NCI-H446 (cell line): ENCODE results near the gene UBIAD1.
"Not testable (repeated sequence)": the region's sequence is repeated elsewhere in the genome, so short reads cannot be mapped to it uniquely, and the experiment has no call there.

Experiments
- DNase-seq, 2 experiments: peaks; one replicate each; lab custom pipeline; 2025; lab: John Stamatoyannopoulos, UW

Gene UBIAD1

DNA sequence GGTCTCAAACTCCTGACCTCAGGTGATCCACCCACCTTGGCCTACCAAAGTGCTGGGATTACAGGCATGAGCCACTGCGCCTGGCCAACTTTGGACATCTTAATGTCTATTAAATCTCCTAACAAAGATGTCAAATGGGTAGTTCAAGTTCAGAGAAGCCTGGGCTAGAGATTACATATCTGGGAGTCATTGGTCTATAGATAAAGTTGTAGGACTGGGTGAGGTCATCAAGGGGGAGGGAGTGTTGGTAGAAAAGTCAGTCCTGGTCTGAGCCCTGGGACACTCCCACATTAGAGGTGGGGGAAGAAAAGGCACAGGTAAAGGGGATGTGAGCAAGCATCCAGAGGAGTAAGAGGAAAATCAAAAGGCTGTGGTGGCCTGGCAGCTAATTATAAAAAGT is 6.6 kb downstream of the UBIAD1 start:
- no peak for DNase-seq

DNA sequence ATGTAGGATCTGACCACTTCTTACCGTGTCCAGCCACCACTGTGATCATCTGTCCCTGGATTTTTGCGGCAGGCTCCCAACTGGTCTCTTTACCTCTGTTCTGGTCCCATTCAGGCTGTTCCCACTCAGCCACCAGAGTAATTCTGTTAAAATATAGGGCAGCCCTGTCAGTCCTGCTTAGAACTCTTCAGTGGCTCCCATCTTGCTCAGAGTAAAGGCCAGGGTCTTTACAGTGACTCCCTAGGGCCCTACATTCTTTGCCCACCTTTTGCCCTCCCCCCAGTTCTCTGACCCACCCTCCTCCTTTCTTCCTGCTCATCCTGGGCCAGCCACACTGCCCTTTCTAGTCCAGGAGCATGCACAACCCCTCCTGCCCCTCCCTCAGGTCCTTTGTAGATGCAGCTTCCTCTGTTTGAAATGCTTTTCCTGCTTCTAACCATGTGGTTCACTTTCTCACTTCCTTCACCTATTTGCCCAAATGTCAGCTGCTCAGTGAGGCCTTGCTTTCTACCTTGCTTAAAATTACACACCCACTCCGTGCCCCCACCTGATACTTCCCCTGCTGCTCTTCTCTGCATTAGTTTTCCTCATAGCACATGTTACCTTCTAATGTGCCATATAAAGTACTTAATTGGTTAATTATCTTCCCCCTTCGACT is 7.8 kb downstream of the UBIAD1 start:
- DNase-seq = no peak

DNA sequence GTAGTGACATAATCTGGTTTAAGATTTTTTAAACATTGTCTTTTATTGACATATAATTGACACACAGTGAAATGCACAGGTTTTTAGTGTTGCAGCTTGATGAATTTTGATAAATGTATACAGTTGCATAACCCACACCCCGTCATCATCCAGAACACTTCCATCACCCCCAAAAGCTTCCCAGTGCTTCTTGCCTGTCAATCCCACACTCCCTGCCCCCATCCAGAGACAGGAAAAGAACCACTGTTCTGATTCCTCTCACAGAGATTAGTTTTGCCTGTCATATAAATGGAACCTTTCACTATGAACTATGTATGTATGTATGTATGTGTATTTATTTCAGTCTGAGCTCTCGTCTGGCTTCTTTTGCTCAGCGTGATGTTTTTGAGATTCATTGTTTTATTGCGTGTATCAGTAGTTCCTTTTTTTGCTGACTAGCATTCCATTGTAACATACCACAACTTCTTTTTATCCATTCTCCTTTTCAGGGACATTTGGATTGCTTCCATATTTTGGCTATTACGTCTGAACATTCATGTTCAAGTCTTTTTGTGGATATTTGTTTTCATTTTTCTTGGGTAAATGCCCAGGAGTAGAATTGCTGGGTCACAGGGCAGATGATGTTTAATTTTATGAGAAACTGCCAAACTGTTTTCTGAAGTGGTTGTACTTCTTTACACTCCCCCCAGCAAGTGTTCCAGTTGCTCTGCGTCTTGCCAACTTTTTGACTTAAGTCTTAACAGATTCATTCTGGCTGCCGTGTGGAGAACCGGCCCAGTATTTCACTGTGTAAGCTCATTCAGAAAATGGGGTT is 8.7 kb downstream of the UBIAD1 start:
- peak; percentile 42 to 84 for DNase-seq

DNA sequence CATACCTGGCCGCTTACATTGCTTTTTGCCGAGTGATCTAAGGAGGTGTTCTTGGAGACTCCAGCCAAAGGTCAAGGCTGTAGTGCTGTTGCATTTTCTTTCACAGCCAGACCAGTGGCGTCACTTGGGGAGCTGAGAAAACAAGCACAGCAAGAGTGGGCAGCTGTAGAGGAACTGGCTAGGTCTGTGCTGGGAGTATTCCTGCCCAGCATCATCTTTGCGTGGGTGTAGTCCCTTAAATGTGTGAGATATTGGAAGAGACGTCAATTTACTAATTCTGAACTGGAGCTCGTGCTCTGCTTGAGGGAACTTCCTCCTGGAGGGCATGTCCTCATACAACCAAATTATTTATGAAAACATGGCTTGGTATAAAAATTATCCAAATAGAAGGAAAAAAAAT is 10.2 kb downstream of the UBIAD1 start:
- no peak for DNase-seq

DNA sequence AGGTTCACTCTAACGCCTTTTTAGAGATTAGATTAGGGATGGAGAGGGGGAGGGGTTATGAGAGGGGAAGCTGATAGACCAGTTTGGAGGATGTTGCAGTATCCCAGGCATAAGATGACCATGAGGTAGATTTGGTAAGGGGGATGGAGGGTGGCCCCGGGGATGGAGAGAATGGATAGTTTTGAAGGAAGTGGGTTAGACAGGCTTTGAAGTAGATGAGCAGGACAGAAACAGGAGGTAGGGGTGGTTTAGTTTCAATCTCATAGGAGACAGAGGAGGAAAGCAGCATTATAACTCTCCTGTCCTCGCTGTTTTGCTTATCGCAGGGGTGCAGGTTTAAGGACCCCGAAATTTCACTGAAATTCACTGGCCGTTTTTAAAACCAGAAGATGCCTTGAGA is 11.8 kb downstream of the UBIAD1 start:
- no peak for DNase-seq

DNA sequence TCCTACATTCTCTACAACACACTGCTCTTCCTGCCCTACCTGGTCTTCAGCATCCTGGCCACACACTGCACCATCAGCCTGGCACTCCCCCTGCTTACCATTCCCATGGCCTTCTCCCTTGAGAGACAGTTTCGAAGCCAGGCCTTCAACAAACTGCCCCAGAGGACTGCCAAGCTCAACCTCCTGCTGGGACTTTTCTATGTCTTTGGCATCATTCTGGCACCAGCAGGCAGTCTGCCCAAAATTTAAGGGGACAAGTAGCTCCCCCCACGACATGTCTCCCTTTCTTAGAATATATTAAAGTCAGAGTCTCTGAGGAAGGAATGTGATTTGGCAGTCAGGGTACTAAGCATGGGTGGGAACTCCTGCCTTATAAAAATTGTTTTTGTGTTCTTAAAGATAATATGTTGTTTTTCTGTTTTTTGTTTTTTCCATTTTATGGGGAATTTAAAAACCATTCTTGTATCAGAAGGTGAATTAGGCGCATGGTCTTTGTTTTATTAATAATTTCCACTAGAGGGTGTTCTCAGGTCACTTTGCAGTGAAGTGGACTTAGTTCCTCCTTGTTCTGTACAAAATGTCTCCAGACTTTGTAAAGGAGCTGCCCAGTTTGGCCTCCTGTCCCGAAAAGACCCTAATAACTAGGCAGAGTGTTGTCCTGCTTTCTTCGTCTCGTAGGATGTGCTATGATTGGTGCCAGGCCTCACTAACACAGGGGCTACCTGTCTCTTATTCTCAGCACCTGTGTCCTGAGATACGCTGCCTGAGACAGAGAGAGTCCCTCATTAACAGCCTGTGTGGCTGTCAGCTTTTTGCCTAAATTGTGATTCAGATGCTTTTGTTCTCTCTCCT is 13.1 kb downstream of the UBIAD1 start:
- DNase-seq = peak in 1 of 2 experiments; percentile 10

DNA sequence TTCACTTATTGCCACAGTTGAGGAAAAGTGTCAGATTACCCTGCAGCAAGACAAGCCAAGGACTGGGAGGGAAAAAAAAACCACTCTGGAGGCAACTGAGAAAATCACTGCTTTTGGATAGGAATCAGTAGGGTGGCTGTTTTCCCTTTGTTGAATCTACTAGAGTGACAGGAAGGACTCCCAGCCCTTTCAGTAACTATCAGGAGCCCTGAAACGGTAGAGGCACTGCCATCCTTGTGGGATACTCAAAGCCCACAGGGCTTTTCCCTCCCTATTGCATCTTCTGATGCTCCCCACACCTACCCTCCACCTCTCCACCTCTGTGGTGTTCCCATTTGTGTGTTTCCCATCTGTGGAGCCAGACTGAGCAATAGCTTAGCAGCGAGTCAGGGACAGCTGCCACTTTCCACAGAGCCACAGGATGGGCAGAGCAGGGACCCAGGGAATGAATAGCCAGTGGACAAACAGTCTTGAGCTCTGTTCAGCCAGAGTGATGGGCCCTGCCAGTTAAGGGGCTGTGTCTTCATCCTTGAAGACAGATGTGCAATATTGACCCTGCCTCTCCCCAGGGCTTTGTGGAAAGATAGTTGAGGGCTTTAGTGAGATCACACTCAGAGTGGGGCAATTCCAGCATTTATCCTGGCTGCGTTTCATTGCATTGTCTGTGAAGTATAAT is 13.9 kb downstream of the UBIAD1 start:
- no peak for DNase-seq

DNA sequence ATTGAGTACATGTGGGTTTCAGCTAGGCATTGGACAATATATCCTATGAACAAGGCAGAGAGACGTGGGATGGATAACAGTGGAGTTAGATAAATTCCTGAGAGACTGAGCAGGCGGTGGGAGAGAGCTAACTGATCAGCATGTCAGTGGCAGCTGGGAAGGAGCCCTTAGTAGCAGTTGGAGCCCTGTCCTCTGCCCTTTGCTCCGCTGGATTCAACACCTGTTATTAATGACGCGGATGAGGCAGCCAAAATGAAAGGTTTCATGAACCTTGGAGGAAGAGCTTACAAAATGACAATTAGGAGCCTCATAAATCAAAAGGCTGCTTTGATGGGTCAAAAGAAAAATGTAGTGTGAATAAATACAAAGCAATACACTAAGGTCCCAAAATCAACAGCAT is 16.1 kb downstream of the UBIAD1 start:
- no peak for DNase-seq

DNA sequence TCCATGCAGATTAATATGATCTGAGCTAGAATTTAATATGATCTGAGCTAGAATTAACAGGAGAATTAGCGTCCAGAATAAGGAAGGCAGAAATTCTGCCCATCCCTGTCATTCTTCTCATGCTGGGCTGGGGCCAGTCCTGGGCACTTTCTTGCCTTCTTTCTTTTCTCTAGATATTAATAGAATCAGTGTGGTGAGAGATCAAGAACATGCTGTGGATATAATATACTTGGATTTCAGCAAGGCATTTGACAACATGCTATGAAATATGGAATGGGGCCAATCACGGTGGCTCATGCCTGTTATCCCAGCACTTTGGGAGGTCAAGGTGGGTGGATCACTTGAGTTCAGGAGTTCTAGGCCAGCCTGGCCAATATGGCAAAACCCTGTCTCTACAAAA is 18.1 kb downstream of the UBIAD1 start:
- DNase-seq = no peak

DNA sequence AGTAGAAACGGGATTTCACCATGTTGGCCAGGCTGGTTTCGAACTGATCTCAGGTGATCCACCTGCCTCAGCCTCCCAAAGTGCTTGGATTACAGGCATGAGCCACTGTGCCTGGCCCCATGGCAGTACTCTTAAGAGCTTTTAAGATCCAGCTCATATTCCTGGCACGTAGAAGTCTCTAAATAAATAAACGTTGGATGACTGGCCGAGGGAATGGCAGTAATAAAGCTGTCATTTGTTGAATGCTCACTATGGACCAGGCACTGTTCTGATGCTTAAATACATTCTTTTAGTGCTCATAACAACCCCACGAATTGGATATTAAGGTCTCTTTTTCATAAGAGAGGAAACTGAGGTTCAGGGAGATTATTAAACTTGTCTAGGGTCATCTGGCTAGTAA is 20.9 kb downstream of the UBIAD1 start:
- DNase-seq = no peak

DNA sequence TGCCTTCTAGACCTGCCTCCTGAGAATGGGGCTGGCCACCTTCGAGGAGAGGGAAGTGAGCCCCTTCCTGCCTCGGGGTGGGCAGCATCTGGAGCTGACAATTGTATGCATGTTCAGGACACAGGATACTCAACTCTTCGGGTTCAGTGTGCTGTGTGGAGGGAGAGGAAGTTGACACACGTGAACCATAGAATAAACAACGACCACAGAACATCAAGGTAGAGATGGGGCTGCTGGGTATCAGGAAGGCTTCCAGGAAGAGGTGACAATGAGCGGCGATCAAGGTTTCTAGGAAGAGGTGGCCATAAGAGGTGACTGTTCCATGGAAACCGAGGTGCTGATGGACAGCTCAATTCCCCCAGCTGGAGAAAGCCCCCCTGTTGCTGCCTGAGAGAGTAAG is 22.0 kb downstream of the UBIAD1 start:
- DNase-seq = no peak

DNA sequence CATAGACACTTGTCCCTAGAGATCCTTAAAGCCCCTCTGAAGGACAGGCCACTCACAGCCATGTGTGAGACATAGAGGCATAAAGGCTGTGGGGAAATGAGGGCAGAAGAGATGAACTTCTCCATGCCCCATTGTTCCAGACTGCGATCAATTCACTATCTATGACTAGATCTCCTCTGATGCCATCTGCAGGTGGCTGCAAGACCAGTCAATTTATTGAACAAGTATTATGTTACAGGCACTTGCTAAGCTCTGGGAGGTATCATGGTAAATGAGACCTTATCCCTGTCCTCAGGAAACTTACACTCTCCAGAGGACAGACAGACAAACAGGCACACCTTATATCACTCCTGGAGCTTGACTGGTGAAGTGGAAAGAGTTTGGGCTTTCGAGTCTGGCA is 22.9 kb downstream of the UBIAD1 start:
- no peak for DNase-seq

DNA sequence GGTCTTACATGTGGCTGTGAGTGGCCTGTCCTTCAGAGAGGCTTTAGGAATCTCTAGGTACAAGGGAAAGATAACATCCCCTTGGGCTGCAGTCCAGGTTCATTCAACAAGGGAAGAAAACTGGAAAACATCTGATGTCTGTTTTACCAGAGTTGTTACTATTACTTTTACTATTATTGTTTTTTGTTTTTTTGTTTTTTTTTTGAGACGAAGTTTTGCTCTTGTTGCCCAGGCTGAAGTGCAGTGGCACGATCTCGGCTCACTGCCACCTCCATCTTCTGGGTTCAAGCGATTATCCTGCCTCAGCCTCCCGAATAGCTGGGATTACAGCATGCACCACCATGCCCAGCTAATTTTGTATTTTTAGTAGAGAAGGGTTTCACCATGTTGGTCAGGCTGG is 24.8 kb downstream of the UBIAD1 start:
- not testable (repeated sequence) for DNase-seq

DNA sequence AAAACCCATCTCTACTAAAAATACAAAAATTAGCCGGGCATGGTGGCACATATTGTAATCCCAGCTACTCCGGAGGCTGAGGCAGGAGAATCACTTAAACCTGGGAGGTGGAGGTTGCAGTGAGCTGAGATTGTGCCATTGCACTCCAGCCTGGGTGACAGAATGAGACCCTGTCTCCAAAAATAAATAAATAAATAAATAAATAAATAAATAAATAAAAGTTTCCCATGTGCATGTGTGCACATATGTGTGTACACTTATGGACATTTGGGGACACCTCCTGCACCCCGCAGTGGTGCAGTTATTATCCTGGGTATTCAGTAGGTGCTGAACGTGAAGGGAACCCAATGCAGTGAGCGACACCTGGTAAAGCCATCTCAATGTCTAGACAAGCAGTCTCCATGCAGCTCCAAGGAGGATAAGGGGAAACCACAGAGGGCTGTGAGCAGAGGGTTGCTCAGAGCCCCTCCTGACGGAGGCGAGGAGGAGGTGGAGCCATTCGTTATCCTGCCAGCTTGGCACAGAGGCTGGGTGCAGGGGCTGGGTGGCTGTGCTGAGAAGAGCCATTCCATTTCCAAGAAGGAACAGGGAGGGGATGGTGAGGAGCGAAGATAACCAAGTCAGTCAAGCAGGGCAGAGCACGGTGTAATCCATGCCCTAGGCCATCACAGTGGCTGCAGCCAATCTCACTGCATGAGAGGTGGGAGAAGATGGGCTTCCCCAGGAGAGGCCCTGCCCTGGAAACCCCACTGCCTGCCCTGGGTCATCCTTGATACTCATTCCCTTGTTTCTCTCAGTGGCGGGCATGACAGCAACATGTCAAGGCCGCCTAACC is 25.6 kb downstream of the UBIAD1 start:
- DNase-seq = no peak

DNA sequence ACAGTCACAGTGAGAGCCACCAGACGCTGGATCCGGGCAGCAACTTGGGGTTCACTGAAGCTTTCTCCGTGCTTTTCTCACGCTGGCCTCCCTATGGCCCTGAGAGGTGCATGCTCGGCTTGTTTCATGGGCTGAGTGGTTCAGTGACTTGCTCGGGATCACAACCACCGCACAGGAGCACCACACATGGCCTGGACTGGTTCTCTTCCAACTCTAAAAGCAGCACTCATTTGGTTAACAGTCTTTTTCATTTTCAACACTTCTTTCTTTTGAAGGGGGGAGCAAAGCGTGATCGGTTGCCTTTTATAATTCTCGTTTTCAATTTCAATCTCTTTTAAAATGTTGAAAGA is 26.2 kb downstream of the UBIAD1 start:
- no peak for DNase-seq

DNA sequence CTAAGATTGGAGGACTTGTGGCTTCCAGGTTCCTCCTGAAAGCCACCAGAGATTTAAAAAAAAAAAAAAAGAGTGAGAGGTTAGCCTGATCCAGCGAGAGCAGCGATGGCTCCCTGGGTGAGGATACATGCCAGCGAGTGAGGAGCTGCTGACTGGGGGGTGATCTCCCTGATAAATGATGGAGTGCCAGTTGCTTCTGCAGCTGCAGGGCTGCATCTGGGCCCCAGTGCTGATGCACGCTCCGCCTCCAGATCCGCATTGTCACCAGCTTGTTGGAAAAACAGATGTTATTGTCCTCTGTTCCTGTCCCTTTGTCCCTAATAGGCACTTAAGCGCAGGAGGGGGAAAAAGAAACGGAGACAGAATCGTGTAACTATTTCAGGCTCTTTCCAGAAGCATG is 28.6 kb downstream of the UBIAD1 start:
- DNase-seq = no peak

DNA sequence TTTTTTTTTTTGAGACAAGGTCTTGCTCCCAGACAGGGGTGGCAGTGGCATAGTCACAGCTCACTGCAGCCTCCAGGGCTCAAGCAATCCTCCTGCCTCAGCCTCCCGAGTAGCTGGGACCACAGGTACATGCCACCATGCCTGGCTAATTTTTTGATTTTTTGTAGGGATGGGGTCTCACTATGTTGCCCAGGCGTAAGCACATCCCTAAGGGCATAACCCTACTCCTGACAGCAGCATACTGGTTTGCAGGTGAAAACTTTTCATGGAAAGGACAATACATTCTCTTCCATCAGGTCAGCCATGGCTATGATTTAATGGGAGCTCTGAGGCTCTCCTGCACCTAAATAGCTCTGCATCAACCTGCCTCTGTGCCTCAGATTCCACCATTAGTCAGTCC is 29.4 kb downstream of the UBIAD1 start:
- no peak for DNase-seq

DNA sequence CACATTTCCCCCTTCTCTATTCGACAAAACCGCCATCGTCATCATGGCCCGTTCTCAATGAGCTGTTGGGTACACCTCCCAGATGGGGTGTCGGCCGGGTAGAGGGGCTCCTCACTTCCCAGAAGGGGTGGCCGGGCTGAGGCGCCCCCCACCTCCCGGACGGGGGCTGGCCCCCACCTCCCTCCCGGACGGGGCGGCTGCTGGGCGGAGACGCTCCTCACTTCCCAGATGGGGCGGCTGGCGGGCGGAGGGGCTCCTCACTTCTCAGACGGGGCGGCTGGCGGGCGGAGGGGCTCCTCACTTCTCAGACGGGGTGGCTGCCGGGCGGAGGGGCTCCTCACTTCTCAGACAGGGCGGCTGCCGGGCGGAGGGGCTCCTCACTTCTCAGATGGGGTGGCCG is 32.5 kb downstream of the UBIAD1 start:
- DNase-seq = not testable (repeated sequence)

DNA sequence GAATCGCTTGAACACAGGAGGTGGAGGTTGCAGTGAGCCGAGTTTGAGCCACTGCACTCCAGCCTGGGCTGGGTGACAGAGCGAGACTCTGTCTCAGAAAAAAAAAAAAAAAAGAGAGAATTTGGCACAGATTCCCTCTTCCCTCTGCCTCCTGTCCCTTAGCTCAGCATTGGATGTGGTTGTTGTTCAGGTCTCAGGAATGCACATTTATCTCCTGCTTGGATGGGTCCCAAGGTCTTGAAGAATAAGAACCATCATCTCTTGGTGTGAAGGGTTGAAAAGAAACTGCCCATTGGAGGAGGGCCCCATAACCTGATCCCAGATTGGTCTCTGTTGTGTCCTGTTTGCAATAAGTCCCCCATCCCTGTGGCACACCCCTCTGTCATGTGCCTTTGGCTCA is 34.9 kb downstream of the UBIAD1 start:
- DNase-seq = no peak

DNA sequence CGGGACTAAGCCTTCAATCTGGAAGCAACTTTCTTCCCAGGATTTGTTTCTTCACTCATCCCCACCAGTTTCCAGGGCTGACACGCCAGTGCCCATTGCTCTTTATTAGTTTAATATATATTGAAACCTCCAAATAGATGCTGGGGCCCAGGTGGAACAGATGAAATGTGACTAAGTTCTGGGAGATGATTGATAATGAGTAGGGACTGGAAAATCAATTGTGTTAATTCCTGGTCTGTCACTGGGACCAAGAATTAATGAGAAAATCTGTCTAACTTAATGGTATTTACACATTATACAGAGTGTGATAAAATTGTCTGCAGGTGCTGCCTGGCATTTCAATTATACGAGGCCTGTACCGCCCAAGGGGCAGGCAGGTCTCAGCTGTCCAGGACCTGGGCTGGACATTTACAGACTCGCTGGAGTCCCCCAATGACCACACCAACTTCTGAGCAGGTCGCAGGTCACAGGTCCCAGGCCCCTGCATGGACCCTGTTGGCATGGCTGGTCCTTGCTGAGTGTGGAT is 35.8 kb downstream of the UBIAD1 start:
- no peak for DNase-seq

DNA sequence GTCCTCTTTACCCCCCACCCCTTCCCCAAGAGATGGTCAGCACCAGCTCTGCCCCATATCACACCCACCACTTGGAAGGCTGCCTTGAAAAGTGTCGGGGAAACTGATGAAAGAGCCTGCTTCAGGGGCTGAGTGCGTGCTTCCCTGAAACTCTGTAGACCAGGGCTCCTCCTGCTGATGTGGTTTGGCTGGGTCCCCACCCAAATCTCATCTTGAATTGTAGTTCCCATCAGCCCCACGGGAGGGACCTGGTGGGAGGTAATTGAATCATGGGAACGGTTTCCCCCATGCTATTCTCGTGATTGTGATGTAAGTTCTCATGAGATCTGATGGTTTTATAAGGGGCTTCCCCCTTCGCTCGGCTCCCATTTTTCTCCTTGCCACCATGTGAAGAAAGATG is 36.4 kb downstream of the UBIAD1 start:
- DNase-seq = no peak
